Ammon's horn (tissue), 1 donor: ENCODE measurements around the gene COL26A1.
"Not testable (repeated sequence)": the region's sequence is repeated elsewhere in the genome, so short reads cannot be mapped to it uniquely, and the experiment has no call there.

Experiments used
- DNase-seq: peaks from one replicate; pipeline ENCODE4 v3.0.0-alpha.2; 2016; ENCODE audit warnings: low spot score

Gene COL26A1

DNA sequence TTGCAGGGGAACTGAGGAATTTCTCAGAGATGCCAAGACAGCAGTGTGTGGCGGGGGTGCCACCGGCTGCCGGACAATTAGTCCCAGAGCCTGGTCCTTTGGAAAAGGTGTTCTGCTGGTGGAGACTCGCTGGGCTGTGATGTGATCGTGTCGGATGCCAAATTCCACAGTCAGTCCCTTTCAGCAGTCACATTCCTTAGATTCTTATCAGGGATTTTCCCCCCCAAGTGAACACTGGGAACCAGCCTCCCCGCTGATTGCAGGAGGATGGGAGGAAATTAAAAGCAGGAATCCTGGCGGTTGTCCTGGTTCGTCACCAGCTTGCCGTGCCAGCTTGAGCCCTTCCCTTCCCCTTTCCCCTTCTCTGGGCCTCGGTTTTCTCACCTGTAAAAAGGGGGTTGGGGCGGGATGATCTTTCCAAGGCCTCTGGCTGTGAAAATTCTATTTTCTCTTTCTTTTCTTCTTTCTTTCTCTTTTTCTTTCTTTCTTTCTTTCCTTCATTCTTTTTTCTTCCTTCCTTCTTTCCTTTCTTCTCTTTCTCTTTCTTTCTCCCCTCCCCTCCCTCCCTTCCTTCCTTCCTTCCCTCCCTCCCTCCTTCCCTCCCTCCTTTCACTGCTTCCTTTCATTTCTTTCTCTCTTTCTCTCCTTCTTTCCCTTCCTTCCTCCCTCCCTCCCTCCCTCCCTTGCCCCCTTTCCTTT lies 39.6 kb downstream of the COL26A1 start:
- no peak for DNase-seq

GRCh38 chr7:101402835-101403234 lies 40.2 kb downstream of the COL26A1 start:
- no peak for DNase-seq

DNA sequence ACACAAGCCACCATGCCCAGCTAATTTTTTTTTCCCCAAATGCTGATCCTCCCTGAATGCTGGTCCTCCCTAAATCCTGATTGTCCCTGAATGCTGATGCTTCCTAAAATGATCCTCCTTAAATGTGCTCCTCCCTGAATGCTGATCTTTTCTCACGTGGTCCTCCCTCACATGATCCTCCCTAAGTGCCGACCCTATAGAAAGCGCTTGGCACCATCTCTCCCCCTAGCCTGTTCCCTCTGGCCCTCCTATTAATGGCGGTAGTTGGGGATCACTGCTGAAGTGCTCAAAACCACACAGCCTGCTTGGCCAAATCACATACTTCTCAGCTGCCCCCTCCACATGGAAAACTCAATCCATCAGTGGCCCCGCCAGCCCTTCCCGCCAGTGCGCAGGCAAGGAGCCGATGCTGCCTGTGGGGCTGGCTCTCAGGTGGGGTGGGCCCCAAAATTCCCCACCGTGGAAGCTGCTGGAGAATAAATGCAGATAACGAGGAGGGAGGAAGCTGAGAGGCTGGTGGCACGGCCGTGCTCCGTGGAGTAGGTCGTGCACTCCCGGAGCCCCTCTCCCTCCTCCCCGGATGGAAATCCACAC lies 42.9 kb downstream of the COL26A1 start:
- no peak for DNase-seq

DNA sequence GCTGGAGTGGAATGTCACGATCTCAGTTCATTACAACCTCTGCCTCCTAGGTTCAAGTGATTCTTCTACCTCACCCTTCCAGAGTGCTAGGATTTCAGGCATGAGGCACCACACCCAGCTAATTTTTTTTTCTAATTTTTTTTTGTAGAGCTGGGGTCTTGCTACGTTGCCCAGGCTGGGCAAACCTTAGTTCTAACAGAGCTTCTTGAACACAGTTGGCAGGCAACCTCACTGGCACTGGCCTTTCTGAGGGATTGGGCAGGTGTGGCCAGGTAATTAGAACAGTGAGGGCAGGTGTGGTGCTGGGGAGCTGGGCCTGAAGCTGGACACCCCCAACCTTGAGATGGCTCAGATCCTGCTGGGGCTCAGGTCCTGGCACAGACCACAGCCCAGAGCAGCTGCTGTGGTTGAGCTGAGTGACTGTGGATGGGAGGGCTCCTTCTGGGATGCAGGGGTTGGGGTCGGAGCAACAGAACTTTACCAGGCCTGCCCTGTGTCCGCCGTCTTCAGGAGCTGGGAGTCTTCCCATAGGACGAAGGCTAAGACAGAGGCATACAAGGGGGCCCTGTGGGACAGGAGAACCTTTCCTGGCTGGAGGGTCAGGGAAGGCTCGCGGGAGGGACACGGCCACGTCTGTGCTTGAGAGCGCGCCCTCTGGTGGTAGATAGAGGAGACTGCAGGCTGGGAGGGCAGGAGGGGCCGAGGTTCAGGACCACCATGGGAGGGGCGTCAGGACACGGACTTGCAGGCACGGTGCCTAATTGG lies 48.2 kb downstream of the COL26A1 start:
- DNase-seq = peak; percentile 18

GRCh38 chr7:101411508-101411874 lies 48.8 kb downstream of the COL26A1 start:
- DNase-seq = no peak

DNA sequence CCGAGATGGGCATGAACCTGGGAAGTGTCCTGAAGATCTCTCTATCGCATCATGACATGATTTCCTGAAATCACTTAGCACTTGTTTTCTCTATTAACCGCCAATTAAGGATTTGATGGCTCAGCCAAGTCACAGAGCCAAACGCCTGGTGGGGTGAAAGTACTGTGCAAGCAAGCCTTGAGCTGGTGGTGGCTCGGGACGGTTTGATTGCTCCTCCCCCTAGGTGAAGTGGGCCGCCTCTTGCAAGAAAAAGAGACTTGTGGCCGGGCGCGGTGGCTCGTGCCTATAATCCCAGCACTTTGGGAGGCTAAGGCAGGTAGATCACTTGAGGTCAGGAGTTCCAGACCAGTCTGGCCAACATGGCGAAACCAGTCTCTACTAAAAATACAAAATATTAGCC lies 50.3 kb downstream of the COL26A1 start:
- DNase-seq = no peak

DNA sequence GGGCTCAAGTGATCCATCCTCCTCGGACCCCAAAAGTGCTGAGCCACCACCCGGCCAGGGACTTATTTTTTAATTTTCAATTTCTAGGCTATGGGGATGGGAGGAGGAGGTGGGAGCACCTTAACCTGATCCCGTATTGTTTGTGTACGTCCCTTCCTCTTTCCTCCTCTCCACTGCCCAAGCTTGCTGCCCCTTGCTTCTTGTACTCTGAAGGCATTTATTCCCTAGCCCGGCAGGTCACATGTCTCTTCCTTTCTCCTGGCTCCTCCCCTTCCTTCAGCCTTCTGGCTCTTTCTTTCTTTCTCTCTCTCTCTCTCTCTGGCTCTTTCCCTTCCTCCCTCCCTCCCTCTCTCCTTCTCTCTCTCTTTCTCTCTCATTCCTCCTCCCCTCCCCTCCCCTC lies 56.0 kb downstream of the COL26A1 start:
- no peak for DNase-seq

GRCh38 chr7:101419831-101420230 lies 57.2 kb downstream of the COL26A1 start:
- DNase-seq = no peak

DNA sequence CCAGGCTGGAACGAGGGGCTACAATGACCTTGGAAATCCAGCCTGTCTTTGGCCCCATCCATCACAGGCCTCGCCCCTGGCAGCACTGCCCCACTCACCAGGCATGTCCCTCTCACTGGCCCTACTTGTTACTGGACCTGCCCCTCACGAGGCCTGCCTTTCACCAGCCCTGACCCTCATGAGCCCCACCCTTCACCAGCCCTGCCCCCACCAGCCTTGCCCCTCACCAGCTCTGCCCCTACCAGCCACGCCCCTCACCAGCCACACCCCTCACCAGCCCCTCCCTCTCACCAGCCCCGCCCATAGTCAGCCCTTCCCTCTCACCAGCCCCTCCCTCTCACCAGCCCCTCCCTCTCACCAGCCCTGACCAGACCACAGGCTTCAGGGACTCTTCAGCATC lies 57.8 kb downstream of the COL26A1 start:
- no peak for DNase-seq

DNA sequence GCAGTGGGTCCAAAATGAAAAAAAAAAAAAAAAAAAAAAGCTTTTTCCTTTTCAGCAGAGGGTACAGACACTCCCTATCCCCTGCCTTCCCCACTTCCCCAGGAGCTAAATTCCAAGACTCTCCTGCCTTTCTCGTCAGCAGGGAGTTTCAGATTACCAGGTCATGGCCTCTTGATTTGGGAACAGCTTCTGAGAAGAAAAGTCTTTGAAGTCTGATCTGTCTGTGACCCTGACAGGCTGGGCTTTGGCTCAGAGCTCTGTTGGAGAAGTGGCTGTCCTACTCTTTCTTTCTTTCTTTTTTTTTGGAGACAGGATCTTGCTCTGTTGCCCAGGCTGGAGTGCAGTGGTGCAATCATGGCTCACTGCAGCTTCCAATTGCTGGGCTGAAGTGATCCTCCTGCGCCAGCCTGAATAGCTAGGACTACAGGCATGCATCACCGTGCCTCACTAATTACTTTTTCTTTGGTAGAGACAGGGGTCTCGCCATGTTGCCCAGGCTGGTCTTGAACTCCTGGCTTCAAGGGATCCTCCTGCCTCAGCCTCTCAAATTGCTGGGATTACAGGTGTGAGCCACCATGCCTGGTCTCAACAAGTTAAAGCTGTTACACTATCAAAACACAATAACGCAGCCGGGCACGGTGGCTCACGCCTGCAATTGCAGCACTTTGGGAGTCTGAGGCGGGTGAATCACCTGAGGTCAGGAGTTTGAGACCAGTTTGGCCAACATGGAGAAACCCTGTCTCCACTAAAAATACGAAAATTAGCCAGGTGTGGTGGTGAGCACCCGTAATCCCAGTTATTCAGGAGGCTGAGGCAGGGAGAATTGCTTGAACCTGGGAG lies 59.9 kb downstream of the COL26A1 start:
- no peak for DNase-seq

- DNase-seq = no peak
Measured at GRCh38 chr7:101426303-101427011, 63.8 kb downstream of the COL26A1 start.

- DNase-seq = no peak
Measured at GRCh38 chr7:101428093-101428866, 65.6 kb downstream of the COL26A1 start.

DNA sequence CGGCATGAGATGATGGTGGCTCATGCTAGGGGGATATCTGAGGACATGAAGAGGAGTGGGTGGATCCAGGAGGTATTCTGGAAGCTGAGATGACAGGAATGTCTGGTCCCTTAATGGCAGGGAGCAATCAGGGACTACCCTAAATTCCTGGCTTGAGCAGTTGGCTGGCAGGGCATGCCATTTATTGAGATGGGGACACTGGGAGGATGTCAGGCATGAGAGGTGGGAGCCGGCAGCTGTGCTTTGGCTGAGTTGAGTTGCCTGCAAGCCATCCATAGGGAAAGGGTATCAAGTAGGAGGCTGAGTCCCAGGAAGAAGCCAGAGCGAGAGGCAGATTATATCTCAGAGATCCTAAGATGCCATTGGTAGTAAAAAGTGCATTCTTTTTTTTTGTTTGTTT lies 69.6 kb downstream of the COL26A1 start:
- DNase-seq = no peak

DNA sequence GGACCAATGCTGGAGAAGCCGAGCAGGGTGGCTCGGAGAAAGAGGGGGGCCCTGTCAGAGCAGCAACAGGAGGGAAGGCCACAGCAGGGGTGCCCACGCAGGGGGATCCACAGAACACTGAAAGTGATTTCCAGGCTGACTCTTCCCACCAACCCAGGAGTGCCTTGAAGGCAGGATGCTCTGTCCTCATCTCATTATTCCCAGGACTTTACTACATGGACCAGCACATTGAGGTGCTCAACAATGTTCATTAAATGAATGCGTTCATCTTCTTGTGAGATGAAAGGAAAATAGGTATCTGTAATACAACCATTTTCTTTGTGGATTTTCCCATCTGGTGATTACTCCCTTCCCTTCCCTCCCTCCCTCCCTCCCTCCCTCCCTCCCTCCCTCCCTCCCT lies 71.0 kb downstream of the COL26A1 start:
- DNase-seq = no peak

- DNase-seq = not testable (repeated sequence)
Measured at GRCh38 chr7:101434155-101434554, 71.5 kb downstream of the COL26A1 start.

DNA sequence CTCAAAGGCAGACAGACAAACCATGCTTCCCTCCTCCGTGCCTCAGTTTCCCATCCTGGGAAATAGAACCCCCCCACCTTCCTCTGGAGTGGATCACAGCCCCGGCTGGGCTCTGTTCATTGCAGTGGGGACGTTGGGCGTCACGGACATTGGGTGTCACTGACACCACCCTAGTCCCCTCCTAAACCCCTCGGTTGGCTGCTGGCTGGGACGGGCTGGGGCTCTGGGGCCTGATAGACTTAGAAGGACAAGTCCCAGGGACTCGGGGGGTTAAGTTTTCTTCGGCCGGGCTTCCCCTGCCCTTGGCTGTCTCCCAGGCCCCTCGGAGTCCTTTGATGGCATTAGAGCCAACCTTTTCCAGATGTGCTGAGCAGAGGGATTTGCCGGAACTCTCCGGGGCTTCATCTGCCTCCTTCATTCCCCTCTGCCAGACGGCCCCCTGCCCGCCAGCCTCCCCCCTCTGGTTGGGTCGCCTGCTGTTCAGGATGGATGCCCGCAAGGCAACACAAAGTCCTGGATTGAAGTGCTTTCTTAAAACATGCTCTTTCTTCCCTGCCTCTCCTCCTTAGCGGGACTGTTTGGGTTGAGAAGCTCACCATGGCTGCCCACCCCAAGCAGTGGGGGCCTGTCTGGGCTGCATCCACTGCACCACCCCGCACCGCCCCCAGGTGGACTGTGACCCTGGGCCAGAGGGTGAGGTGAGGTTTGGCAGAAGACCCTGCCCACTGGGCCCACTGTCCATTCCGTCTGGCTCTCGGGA lies 73.0 kb downstream of the COL26A1 start:
- DNase-seq = no peak

DNA sequence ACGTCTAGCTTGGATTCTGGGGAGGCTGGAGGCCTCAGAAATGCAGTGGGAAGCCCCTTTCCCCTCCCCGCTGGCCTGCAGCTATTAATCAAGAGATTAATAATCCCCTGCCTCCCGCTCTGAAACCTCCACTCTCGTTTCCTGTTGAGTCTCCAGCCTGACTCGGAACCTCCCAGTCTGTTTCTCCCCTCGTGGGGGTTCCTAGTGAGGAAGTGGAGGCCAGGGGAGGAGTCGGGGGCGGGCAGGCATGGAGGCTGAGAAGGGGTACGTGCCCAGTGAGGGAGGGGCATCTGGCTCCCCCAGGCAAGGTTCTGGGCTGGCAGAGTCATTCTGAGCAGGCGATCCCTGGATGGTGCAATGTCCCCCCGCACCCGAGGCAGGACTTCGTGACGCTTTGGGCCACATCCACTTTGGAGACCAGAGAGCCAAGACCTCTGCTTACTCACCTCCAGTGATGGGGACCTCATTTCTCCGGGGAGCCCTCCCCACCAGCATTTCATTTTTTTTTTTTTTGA lies 73.6 kb downstream of the COL26A1 start:
- DNase-seq = no peak

DNA sequence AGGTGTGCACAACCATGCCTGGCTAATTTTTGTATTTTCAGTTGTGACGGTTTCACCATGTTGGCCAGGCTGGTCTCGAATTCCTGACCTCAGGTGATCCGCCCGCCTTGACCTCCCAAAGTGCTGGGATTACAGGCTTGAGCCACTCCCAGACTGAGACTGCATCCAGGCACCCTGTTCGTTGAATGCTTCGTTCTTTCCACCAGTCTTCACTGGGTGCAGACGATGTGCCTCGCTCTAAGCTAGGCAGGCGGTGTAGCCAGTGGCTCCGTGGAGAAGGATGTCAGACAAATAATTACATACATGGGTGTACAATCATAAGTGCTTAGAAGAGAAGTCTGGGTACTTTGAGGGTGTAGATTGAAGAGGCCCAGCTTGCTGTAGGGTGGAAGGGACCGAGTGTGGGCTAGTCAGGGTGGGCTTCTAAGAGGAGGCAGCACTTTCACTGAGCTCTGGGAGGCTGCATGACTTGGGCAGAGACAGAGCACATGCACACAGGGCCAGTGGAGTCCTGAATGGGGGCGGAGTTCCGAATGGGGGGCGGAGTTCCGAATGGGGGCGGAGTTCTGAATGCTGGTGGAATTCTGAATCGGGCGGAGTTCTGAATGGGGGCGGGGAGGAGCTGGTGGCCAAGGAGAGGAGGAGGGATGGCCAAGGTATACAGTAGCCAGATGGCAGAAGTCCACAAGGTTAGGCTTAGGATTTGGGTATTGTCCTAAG lies 74.3 kb downstream of the COL26A1 start:
- DNase-seq = no peak

GRCh38 chr7:101441890-101442289 lies 79.2 kb downstream of the COL26A1 start:
- no peak for DNase-seq
